ENCODE measurements around the gene DGCR2.
"Not testable (repeated sequence)": the region's sequence is repeated elsewhere in the genome, so short reads cannot be mapped to it uniquely, and the experiment has no call there.

The DGCR2 gene

GRCh38 chr22:19057999-19058491, 64.2 kb downstream of the DGCR2 start:
- peaks cover 30% of the 10 kb centered on the region for H3K4me1 Mint-ChIP-seq
- no peak for ATAC-seq
- peak overlapping the region; percentile 90 for H3K27ac Mint-ChIP-seq
- DNase-seq (ENCODE audit: low spot score in 2 of 2): no peak
- H3K36me3 Mint-ChIP-seq: peaks cover 82% of the 10 kb centered on the region
- no peak overlapping the region for H3K4me3 Mint-ChIP-seq
- H3K9me3 Mint-ChIP-seq: no peaks in the 10 kb centered on the region

DNA sequence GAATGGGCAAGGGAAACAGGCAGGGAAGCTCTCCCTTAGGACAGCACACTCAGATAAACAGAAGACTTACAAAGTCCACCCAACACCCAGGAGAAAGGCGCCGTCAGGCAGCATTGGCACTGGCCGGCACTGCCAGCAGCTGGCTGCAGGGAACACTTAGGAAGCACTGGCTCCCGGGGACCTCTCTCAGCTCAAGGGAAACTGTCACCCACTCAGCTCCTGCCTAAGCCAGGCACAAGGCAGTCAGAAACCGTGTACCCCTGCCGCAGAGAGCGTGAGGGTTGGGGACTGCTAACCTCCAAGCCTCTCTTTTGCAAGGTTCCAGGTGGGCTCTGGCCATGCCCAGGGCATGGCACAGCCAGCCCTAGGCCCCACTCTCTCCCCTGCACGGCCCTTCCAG, 64.7 kb downstream of the DGCR2 start:
- peaks cover 82% of the 10 kb centered on the region for H3K36me3 Mint-ChIP-seq
- peaks cover 30% of the 10 kb centered on the region for H3K4me1 Mint-ChIP-seq
- H3K27ac Mint-ChIP-seq: no peak overlapping the region
- ATAC-seq (no peak), DNase-seq (ENCODE audit: low spot score in 2 of 2) (no peak)
- H3K4me3 Mint-ChIP-seq: no peak overlapping the region
- no peaks in the 10 kb centered on the region for H3K9me3 Mint-ChIP-seq

GRCh38 chr22:19056951-19057401, 65.2 kb downstream of the DGCR2 start:
- Mint-ChIP-seq H3K4me3 (no peak overlapping the region), H3K27ac (no peak overlapping the region), H3K4me1 (peaks cover 30% of the 10 kb centered on the region), H3K9me3 (no peaks in the 10 kb centered on the region), H3K36me3 (peaks cover 83% of the 10 kb centered on the region)
- no peak for ATAC-seq
- no peak for DNase-seq (ENCODE audit: low spot score in 2 of 2)

- H3K4me1 Mint-ChIP-seq: peaks cover 36% of the 10 kb centered on the region
- no peak overlapping the region for H3K4me3 Mint-ChIP-seq
- DNase-seq (ENCODE audit: low spot score in 2 of 2) (no peak), ATAC-seq (no peak)
- H3K27ac Mint-ChIP-seq: no peak overlapping the region
- peaks cover 84% of the 10 kb centered on the region for H3K36me3 Mint-ChIP-seq
- no peaks in the 10 kb centered on the region for H3K9me3 Mint-ChIP-seq
Observed at GRCh38 chr22:19055801-19056200, 66.4 kb downstream of the DGCR2 start.

GRCh38 chr22:19052941-19053541, 69.2 kb downstream of the DGCR2 start:
- H3K9me3 Mint-ChIP-seq: no peaks in the 10 kb centered on the region
- peaks cover 14% of the 10 kb centered on the region for H3K4me1 Mint-ChIP-seq
- H3K36me3 Mint-ChIP-seq: peaks cover 89% of the 10 kb centered on the region

DNA sequence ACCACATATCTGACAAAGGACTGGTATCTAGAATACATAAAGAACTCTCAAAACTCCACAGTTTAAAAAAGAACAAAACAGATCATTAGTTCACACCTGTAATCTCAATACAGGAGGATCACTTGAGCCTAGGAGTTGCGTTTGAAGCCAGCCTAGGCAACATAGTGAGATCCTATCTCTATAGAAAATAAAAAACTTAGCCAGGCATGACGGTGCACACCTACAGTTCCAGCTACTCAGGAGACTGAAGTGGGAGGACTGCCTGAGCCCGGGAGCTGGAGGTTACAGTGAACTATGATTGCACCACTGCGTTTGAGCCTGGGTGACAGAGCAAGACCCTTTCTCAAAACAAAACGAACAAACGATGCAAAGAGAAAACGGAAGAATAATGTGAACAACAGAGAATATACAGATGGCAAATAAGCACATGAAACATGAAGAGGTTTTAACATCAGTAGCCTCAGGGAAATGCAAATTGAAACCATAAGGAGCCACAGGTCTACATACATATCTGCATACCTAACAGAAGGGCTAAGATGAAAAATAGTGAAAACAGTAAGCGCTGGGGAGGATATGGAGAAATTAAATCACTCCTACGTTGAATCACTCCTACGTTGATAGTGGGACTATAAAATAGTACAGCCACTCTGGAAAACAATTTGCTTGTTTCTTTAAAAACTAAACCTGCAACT, 70.7 kb downstream of the DGCR2 start:
- H3K36me3 Mint-ChIP-seq: peaks cover 96% of the 10 kb centered on the region
- no peak overlapping the region for H3K27ac Mint-ChIP-seq
- no peaks in the 10 kb centered on the region for H3K9me3 Mint-ChIP-seq
- peaks cover 11% of the 10 kb centered on the region for H3K4me1 Mint-ChIP-seq
- ATAC-seq (no peak), DNase-seq (ENCODE audit: low spot score in 2 of 2) (no peak)
- H3K4me3 Mint-ChIP-seq: no peak overlapping the region

More at GRCh38 chr22:19052941-19053541, 69.2 kb downstream of the DGCR2 start:
- DNase-seq (ENCODE audit: low spot score in 2 of 2): no peak
- Mint-ChIP-seq H3K4me3 (no peak overlapping the region), H3K27ac (peak overlapping the region; percentile 60)
- ATAC-seq: no peak

DNA sequence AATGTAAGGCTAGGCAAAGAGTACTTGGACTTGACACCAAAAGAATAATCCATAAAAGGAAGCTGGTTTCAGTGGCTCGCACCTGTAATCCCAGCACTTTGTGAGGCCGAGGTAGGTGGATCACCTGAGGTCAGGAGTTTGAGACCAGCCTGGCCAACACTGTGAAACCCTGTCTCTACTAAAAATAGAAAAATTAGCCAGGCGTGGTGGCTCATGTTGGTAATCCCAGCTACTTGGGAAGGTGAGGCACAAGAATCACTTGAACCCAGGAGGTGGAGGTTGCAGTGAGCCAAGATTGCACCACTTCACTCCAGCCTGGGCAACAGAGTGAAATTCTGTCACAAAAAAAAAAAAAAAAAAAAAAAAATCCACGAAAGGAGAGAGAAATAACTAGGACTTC, 71.4 kb downstream of the DGCR2 start:
- not testable (repeated sequence) for H3K4me3 Mint-ChIP-seq; H3K9me3 Mint-ChIP-seq; ATAC-seq; H3K27ac Mint-ChIP-seq; DNase-seq (ENCODE audit: low spot score in 2 of 2)
- Mint-ChIP-seq H3K36me3 (peaks cover 96% of the 10 kb centered on the region), H3K4me1 (peaks cover 11% of the 10 kb centered on the region)

DNA sequence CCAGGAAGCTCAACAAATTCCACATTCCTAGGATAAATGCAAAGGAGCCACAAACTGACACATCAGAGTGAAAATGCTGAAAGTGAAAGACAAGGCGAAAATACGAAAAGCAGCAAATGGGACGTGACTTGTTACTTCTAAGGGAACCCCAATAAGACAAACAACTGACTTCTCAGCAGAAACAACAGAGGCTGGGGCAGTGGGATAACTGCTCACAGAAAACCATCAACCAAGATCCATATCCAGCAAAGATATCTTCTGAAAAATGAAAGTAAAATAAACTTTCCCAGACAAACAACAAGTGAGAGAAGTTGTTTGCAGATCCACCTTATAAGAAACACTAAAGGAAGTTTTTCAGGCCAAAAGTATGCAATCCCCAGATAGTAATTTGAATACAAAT, 72.1 kb downstream of the DGCR2 start:
- DNase-seq (ENCODE audit: low spot score in 2 of 2) (no peak), ATAC-seq (no peak)
- Mint-ChIP-seq H3K4me1 (peaks cover 11% of the 10 kb centered on the region), H3K36me3 (peaks cover 96% of the 10 kb centered on the region), H3K4me3 (no peak overlapping the region), H3K9me3 (no peaks in the 10 kb centered on the region), H3K27ac (peak overlapping the region; percentile 7)

DNA sequence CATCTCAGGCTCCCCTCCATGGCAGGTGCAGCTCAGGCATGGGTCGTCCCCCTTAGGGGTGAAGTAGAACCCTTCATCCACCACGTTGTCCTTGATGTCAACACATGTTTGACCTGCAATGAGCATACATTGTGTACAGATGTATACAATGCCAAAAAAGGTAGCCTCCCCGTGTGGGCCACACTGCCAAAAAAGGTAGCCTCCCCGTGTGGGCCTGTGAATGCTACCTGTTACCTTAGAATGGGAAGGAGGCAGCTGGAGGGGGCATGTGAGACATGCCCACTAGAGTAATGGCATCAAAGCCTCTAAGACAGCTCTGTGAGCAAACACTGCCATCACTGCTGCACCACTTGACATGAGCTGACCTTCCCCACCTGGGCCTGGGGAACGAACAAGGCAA, 73.7 kb downstream of the DGCR2 start:
- no peak overlapping the region for H3K4me3 Mint-ChIP-seq
- H3K27ac Mint-ChIP-seq: no peak overlapping the region
- peaks cover 95% of the 10 kb centered on the region for H3K36me3 Mint-ChIP-seq
- no peak for DNase-seq (ENCODE audit: low spot score in 2 of 2)
- H3K4me1 Mint-ChIP-seq: peaks cover 6% of the 10 kb centered on the region
- ATAC-seq: no peak
- H3K9me3 Mint-ChIP-seq: no peaks in the 10 kb centered on the region

DNA sequence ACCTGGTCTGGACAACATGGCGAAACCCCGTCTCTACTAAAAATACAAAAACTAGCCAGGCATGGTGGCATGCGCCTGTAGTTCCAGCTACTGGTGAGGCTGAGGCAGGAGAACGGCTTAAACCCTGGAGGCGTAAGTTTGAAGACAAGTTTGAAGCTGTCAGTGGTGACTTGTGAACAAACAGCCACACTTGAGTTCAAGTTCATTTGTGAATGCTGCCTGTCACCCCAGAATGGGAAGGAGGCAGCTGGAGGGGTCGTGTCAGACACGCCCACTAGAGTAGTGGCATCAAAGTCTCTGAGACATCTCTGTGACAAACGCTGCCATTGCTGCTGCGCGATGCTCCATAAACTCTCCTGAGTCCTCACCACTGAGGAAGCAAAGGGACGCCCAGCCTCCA, 74.2 kb downstream of the DGCR2 start:
- peaks cover 90% of the 10 kb centered on the region for H3K36me3 Mint-ChIP-seq

DNA sequence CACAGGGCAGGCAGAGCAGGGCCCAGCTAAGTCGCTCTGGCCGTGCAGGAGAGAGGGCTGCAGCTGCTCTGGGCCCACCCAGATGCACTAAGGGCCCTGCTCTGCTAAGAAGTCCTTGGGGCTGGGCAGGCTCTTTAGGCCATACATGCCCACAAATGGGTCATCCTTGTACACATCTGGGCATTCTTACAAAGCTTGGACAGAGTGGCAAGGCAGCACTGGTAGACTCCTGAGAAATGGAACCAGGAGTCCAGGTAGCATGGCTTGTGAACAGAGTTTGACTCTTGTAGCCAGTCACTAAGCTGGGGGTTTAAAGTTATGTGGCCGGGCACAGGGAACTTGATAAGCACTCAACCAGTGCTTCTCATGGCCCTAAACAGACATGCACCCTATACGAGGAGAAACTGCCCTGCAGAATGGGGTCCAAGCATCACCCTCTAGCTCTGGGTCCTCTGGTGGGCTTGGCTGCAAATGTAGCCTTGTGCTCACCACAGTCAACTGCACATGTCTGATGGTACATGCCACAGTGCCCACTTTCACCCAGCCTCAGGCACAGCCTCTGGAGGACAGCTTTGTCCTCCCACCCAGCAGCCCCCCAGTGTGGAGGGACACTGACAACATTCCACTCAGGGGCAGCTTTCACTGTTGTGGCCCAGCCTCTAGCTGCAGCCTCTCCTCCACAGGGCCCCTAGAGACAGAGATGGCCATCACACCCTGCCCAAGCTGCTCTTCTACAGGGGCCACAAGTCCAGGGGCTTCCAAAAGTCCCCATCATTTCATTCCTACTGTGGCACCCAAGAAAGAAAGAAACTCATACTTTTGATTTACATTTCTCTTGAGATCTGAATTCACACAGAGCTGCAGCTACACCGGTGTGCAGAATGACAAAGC, 75.2 kb downstream of the DGCR2 start:
- Mint-ChIP-seq H3K4me1 (peaks cover 6% of the 10 kb centered on the region), H3K9me3 (no peaks in the 10 kb centered on the region), H3K36me3 (peaks cover 80% of the 10 kb centered on the region), H3K4me3 (no peak overlapping the region), H3K27ac (peak overlapping the region; percentile 26)
- ATAC-seq (no peak), DNase-seq (ENCODE audit: low spot score in 2 of 2) (no peak)

More for the DNA sequence above, 74.2 kb downstream of the DGCR2 start:
- ATAC-seq: no peak
- Mint-ChIP-seq H3K4me1 (peaks cover 6% of the 10 kb centered on the region), H3K9me3 (no peaks in the 10 kb centered on the region), H3K4me3 (no peak overlapping the region), H3K27ac (no peak overlapping the region)
- DNase-seq (ENCODE audit: low spot score in 2 of 2): no peak

DNA sequence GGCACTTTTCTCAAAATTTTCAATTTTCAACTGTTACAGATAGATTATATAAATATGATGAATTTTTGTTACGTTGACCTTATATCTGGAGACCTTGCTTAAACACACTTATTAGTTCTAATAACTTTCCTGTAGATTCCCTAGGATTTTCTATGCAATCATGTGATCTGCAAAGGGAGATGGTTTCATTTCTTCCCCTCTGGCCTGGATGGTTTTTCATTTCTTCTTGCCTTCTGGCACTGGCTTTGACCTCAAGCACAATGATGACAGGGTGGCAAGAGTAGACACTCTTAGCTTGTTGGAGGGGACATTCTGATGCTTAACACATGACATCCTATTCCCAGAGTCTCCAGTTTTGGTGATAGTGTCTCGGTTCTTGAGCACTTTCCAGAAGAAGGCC, 75.9 kb downstream of the DGCR2 start:
- ATAC-seq (no peak), DNase-seq (ENCODE audit: low spot score in 2 of 2) (no peak)
- Mint-ChIP-seq H3K4me3 (no peak overlapping the region), H3K27ac (peak overlapping the region; percentile 26), H3K36me3 (peaks cover 79% of the 10 kb centered on the region), H3K9me3 (no peaks in the 10 kb centered on the region), H3K4me1 (peaks cover under 1% of the 10 kb centered on the region)

DNA sequence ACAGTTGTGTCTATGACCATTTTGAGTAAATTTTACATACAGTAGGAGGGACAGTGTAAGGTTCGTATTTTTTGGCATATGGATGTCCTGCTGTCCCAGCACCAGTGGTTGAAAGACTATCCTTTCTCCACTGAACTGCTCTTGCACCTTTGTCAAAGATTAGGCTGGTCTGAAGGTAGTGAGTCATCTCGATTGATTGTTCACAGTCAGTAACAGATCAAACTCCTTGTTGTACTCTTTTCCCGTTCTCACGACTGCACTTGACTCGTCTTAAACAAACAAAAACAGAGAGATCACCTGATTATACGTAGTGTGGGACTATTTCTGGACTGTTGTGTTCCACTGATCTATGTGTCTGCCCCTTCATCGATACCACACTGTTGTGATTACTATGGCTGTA, 77.1 kb downstream of the DGCR2 start:
- H3K4me1 Mint-ChIP-seq: no peaks in the 10 kb centered on the region
- DNase-seq (ENCODE audit: low spot score in 2 of 2) (no peak), ATAC-seq (no peak)
- H3K36me3 Mint-ChIP-seq: peaks cover 73% of the 10 kb centered on the region
- no peak overlapping the region for H3K4me3 Mint-ChIP-seq
- peak overlapping the region; percentile 5 for H3K27ac Mint-ChIP-seq
- H3K9me3 Mint-ChIP-seq: no peaks in the 10 kb centered on the region

DNA sequence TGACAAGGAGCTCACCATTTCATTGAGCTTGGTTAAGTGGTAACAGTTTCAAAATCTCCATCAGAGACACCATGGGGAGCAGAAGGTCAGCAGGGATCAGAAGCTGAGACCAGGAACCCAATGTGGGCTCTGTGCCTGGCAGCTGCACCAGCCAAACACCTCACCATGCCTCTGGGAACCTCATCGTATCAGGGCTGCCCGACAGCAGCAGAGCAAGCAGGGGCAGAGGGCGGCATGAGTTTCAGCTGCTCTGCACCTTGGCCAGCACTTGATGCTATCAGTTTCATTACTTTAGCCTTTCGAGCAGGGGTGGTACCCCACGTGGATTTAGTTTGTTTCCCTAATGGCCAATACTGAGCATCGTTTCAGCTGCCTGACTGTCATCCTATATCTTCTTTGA, 77.8 kb downstream of the DGCR2 start:
- ATAC-seq (no peak), DNase-seq (ENCODE audit: low spot score in 2 of 2) (no peak)
- Mint-ChIP-seq H3K4me3 (no peak overlapping the region), H3K36me3 (peaks cover 73% of the 10 kb centered on the region), H3K27ac (no peak overlapping the region), H3K9me3 (no peaks in the 10 kb centered on the region), H3K4me1 (no peaks in the 10 kb centered on the region)
